ENCODE results near the gene CCDC197. TPM values are rescaled to one million over a fixed set of nuclear protein-coding genes. Genes with fewer than 3 reads are reported as not detected.

The CCDC197 gene
- total and polyA plus RNA-seq, 4 donors, result not detected

- TF ChIP-seq, protein P1, sequence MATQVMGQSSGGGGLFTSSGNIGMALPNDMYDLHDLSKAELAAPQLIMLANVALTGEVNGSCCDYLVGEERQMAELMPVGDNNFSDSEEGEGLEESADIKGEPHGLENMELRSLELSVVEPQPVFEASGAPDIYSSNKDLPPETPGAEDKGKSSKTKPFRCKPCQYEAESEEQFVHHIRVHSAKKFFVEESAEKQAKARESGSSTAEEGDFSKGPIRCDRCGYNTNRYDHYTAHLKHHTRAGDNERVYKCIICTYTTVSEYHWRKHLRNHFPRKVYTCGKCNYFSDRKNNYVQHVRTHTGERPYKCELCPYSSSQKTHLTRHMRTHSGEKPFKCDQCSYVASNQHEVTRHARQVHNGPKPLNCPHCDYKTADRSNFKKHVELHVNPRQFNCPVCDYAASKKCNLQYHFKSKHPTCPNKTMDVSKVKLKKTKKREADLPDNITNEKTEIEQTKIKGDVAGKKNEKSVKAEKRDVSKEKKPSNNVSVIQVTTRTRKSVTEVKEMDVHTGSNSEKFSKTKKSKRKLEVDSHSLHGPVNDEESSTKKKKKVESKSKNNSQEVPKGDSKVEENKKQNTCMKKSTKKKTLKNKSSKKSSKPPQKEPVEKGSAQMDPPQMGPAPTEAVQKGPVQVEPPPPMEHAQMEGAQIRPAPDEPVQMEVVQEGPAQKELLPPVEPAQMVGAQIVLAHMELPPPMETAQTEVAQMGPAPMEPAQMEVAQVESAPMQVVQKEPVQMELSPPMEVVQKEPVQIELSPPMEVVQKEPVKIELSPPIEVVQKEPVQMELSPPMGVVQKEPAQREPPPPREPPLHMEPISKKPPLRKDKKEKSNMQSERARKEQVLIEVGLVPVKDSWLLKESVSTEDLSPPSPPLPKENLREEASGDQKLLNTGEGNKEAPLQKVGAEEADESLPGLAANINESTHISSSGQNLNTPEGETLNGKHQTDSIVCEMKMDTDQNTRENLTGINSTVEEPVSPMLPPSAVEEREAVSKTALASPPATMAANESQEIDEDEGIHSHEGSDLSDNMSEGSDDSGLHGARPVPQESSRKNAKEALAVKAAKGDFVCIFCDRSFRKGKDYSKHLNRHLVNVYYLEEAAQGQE (IDR thresholded peaks at IDR 0.05), result no peak
- no peak for TF ChIP-seq HNF4G (IDR thresholded peaks at IDR 0.05)
- no peak for TF ChIP-seq FOXA1 (IDR thresholded peaks at IDR 0.05)
- TF ChIP-seq RAD21 (IDR thresholded peaks at IDR 0.05), result no peak
These were observed 32.2 kb downstream of the CCDC197 start (continued) for GRCh38 chr14:94029265-94029664.

- TF ChIP-seq SP1 (IDR thresholded peaks at IDR 0.05), result no peak
- no peak for TF ChIP-seq FOXA1 (IDR thresholded peaks at IDR 0.05)
- TF ChIP-seq RAD21 (IDR thresholded peaks at IDR 0.05), result no peak
- no peak for TF ChIP-seq CTCF (IDR thresholded peaks at IDR 0.05; ENCODE audit: low read depth, low read length, missing input control)
- no peak for TF ChIP-seq NR2F2 (IDR thresholded peaks at IDR 0.05)
- TF ChIP-seq EGR1 (IDR thresholded peaks at IDR 0.05; ENCODE audit: low read depth in 2 of 2), result no peak
- TF ChIP-seq HNF4G (IDR thresholded peaks at IDR 0.05), result no peak
- no peak for TF ChIP-seq RXRA (IDR thresholded peaks at IDR 0.05)
- no peaks in the 10 kb centered on the region for H3K9me3 ChIP-seq (ENCODE audit: control insufficient read depth in 4 of 4, low read length in 3 of 4)
- no peak for DNase-seq (ENCODE audit: low spot score)
- H3K27ac ChIP-seq (ENCODE audit: low read depth in 1 of 2, low read length in 2 of 2), result no peak overlapping the region
- peaks cover 2 to 19% (median 8%) of the 10 kb centered on the region in 4 donors for H3K4me1 ChIP-seq (ENCODE audit: control insufficient read depth in 4 of 4, insufficient read depth in 4 of 4, low read length in 3 of 4)
- H3K27me3 ChIP-seq (ENCODE audit: control insufficient read depth in 4 of 4, insufficient read depth in 4 of 4, low read length in 3 of 4), result no peaks in the 10 kb centered on the region
- H3K36me3 ChIP-seq (ENCODE audit: control insufficient read depth in 4 of 4, insufficient read depth in 3 of 4, low read depth in 1 of 4, low read length in 3 of 4), result no peaks in the 10 kb centered on the region
- H3K9ac ChIP-seq (ENCODE audit: low read depth in 1 of 2, low read length in 2 of 2), result peak overlapping the region in 1 of 2 donors; percentile 12
- H3K4me3 ChIP-seq (ENCODE audit: low read depth in 1 of 3, low read length in 3 of 3), result no peak overlapping the region
- WGBS, result 91% methylated on average over 7 of the region's 7 CpGs
These were observed 32.6 kb downstream of the CCDC197 start for GRCh38 chr14:94029671-94030203.

DNA sequence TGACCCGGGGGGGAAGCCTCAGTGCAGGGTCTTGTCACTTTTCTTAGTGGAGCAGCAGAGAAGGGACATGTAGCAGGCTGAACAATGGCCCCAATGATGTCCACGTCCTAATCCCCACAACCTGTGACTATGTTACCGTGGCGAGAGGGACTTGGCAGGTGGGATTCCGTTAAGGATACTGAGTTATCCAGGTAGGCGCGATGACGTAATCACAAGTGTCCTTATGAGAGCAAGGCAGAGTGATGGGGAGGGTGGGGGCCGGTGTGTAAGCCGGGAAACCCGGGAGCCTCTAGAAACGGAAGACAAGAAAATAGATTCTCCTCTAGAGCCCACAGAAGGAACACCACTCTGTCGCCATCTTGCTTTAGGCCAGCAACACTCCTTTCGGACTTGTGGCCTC lies 33.5 kb downstream of the CCDC197 start:
- Histone ChIP-seq H3K4me1 (ENCODE audit: control insufficient read depth in 4 of 4, insufficient read depth in 4 of 4, low read length in 3 of 4) (peaks cover 2 to 19% (median 8%) of the 10 kb centered on the region in 4 donors), H3K4me3 (ENCODE audit: low read depth in 1 of 3, low read length in 3 of 3) (no peak overlapping the region), H3K9me3 (ENCODE audit: control insufficient read depth in 4 of 4, low read length in 3 of 4) (no peaks in the 10 kb centered on the region), H3K9ac (ENCODE audit: low read depth in 1 of 2, low read length in 2 of 2) (no peak overlapping the region), H3K27ac (ENCODE audit: low read depth in 1 of 2, low read length in 2 of 2) (no peak overlapping the region), H3K27me3 (ENCODE audit: control insufficient read depth in 4 of 4, insufficient read depth in 4 of 4, low read length in 3 of 4) (no peaks in the 10 kb centered on the region), H3K36me3 (ENCODE audit: control insufficient read depth in 4 of 4, insufficient read depth in 3 of 4, low read depth in 1 of 4, low read length in 3 of 4) (no peaks in the 10 kb centered on the region)
- 96% methylated on average over 14 of the region's 14 CpGs for WGBS
- no peak for DNase-seq (ENCODE audit: low spot score)
- TF ChIP-seq GABPA (IDR thresholded peaks at IDR 0.05 in 1 of 2, conservative IDR thresholded peaks at IDR 0.05 in 1 of 2) (no peak), EGR1 (IDR thresholded peaks at IDR 0.05; ENCODE audit: low read depth in 2 of 2) (no peak), JUND (IDR thresholded peaks at IDR 0.05) (no peak), FOXA2 (IDR thresholded peaks at IDR 0.05) (no peak), ATF3 (IDR thresholded peaks at IDR 0.05) (no peak), FOXA1 (IDR thresholded peaks at IDR 0.05) (no peak), SP1 (IDR thresholded peaks at IDR 0.05) (no peak), RAD21 (IDR thresholded peaks at IDR 0.05) (no peak), MAX (IDR thresholded peaks at IDR 0.05) (no peak), ZBTB33 (IDR thresholded peaks at IDR 0.05) (no peak), TAF1 (conservative IDR thresholded peaks at IDR 0.05) (no peak), HNF4G (IDR thresholded peaks at IDR 0.05) (no peak), RXRA (IDR thresholded peaks at IDR 0.05) (no peak), NR2F2 (IDR thresholded peaks at IDR 0.05) (no peak), HNF4A (conservative IDR thresholded peaks at IDR 0.05) (no peak), YY1 (IDR thresholded peaks at IDR 0.05) (no peak)
- TF ChIP-seq, protein P1 (IDR thresholded peaks at IDR 0.05), result no peak
